Urinary bladder (tissue), 4 donors: Measurements from ENCODE around the gene VGLL4. TPM values are rescaled to one million over a fixed set of nuclear protein-coding genes. Genes with fewer than 3 reads are reported as not detected.

Source experiments
- DNase-seq: peaks from one replicate; pipeline ENCODE4 v3.0.0-alpha.2; 2015; ENCODE audit errors: extremely low spot score
- H3K27ac ChIP-seq: one replicate; pipeline ENCODE4 v1.5.1; 2013; ENCODE audit warnings: low read depth, mild to moderate bottlenecking, moderate library complexity
- H3K36me3 ChIP-seq: one replicate; pipeline ENCODE4 v1.6.1; 2013; ENCODE audit warnings: mild to moderate bottlenecking, moderate library complexity; ENCODE audit not compliant: insufficient read depth
- H3K4me1 ChIP-seq: one replicate; pipeline ENCODE4 v1.6.1; 2013; ENCODE audit warnings: mild to moderate bottlenecking, moderate library complexity; ENCODE audit not compliant: insufficient read depth
- H3K4me3 ChIP-seq: one replicate; pipeline ENCODE4 v1.5.1; 2013; ENCODE audit warnings: low read depth, low read length
- WGBS: extraction: QIAGEN DNeasy Blood & Tissue Kit; methylation state at CpG from one replicate; pipeline ENCODE4 v1.1.7; 2013; 5-methylcytosine and 5-hydroxymethylcytosine counted together
- polyA plus RNA-seq: library from polyadenylated mRNA; stranded (reverse); fragments of 200-250 nt; gene quantifications from one replicate; pipeline ENCODE4 v1.2.3, GENCODE V29; 2013
- total RNA-seq: library from RNA; depleted of rRNA; stranded (reverse); fragments of >200 nt; gene quantifications from one replicate; pipeline ENCODE4 v1.2.3, GENCODE V29; 2014
- donor health status: healthy with polysubstance abuse.
- donor health status: healthy.

Gene VGLL4
- total and polyA plus RNA-seq, 2 donors: 42.3 to 77.1 TPM

DNA sequence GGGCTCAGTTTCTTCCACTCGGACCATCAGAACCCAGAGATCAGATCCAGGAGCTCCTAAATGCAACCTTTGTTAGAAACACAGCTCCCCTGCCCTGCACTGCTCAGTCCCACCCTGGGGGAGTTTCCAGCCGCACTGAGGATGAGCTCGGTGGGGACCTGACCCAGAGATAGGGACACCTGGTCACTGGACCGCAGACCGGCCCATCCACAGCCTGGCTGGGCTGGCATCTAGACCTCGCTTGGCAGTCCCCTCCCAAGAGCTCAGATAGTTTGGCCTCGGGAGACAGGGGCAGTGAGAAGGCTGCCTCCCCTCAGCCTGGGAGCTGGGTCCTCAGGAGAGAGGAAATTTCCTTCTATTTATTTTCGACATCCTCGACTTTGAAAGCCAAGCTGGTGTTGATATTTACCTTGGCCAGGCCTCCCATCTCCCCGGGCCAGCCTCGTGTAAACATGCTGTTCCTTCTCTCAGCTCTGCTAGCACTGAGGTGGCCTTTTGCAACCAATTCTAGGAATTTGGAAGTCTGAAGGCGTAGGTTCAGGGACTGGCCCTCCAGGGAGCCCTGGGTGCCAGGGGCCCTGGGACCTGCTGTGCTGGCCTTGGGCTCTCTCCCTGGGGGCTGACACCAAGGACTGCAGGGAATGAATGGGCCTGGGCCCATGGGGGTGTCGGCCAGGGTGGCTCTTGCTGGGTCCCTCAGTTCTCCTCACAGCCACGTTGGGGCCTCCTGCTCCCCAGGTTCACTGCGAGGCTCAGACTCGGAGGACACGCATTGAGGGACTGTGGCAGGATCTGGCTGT, 90.1 kb downstream of the VGLL4 start:
- no peaks in the 10 kb centered on the region for H3K36me3 ChIP-seq
- H3K27ac ChIP-seq: peak overlapping the region; percentile 44
- DNase-seq: no peak
- 59% methylated on average over 17 of the region's 17 CpGs for WGBS
- no peaks in the 10 kb centered on the region for H3K4me1 ChIP-seq
- no peak overlapping the region for H3K4me3 ChIP-seq

DNA sequence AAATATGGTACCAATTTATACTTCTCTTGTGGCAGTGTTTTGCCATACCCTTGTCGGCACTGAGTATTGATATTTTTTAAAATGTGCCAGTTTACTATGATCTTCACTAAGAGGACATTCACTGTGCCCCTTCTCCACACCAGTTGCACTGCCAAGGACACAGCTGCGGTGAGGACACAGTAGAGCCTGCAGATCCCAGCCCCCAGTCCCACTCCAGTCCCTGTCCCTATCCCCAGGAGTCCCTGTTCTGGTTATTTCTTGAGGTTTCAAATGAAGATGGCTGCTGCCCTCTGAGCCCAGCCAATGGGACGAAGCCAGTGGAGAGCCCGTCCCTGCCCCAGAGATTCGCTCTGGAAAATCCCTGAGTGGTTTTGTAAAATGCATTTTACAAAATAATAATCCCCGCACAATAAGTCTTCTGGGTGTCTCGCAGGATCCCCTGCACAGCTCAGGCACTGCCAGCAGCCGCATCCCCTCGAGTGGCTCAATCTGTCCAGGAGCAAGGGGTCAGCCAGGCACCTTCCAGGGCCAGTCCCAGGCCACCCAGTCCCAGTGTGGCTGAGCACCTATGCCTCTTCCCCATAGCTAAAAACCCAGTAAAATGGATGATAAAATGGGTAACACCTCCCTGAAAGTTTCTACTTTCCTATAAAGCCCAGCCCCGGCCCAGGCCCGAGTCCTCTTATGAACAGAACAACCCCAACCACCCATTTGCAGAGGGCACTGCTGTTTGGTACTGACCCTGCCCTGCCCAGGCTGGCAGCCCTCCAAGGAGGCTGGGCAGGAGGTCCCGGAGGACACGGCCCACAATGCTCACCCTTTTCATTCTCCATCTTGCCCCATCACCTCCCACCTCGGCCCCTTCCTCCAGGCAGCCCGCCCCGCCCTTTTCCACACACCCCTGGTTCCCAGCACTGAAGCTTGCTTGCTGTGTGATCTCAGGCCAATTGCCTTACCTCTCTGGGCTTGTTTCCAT, 91.1 kb downstream of the VGLL4 start:
- Histone ChIP-seq H3K4me1 (no peaks in the 10 kb centered on the region), H3K27ac (no peak overlapping the region), H3K4me3 (no peak overlapping the region), H3K36me3 (no peaks in the 10 kb centered on the region)
- no peak for DNase-seq
- 94% methylated on average over 16 of the region's 16 CpGs for WGBS

- WGBS: 80% methylated on average over 17 of the region's 17 CpGs
- Histone ChIP-seq H3K27ac (no peak overlapping the region), H3K4me3 (no peak overlapping the region), H3K4me1 (no peaks in the 10 kb centered on the region), H3K36me3 (no peaks in the 10 kb centered on the region)
- DNase-seq: no peak
Measured at GRCh38 chr3:11551036-11551435, 92.7 kb downstream of the VGLL4 start.

DNA sequence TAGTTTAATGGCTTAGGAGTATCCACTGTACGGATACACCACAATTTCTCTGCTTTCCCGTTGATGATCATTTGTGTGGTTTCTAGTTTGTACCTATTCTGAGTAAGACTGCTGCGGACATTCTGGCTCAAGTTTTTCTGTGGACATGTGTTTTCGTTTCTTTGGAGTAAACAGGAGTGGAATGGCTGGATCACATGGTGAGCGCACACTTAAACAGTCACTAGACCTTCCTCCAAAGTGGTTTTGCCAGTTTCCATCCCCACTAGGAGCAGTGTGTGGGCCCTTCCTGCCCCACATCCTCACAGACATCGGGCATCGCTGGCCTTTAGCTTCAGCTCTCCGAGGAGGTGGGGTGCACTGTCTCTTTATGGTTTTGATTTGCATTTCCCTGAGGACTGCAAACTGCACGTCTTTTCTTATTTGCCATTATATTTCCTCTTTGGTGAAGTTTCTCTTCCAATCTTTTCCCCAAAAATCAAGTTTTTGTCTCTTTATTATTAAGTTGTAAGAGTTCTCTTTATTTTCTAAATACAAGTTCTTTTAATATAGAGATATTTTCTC, 94.1 kb downstream of the VGLL4 start:
- 80% methylated on average over 9 of the region's 9 CpGs for WGBS
- Histone ChIP-seq H3K4me3 (no peak overlapping the region), H3K4me1 (no peaks in the 10 kb centered on the region), H3K27ac (no peak overlapping the region), H3K36me3 (no peaks in the 10 kb centered on the region)
- DNase-seq: no peak

DNA sequence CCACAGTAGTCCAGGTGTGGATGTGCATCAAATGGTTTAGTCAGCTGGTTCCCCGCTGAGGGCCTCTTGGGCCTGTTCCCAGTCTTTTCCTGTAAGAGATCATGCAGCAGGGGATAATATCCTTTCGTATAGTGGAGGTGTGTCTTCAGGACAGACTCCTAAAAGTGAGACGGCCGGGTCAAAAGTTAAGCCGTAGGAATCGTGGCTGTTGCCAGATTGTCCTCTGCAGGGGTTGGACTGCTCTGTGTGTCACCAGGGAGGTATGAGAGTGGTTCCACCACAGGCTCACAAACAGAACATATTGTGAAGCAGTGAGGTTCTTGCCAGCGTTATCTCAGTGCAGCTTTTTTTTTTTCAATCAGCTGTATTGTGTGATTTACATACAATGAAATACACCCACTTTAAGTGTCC, 95.0 kb downstream of the VGLL4 start:
- DNase-seq: no peak
- 33% methylated on average over 7 of the region's 7 CpGs for WGBS
- H3K36me3 ChIP-seq: no peaks in the 10 kb centered on the region
- H3K27ac ChIP-seq: no peak overlapping the region
- no peak overlapping the region for H3K4me3 ChIP-seq
- no peaks in the 10 kb centered on the region for H3K4me1 ChIP-seq

DNA sequence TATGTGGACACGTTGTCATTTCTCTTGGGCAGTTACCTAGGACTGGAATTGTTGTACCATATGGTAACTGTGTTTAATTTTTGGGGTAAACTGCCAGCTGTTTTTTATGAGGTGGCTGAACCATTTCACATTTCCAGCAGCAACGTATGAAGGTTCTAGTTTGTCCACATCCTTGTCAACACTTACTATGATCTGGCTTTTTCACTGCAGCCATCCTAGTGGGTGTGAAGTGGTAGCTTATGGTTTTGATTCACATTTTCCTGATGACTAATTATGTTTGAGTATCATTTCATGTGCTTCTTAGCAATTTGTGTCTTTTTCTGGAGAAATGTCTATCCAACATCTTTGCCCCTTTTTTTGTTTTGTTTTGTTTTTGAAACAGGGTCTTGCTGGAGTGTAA, 96.2 kb downstream of the VGLL4 start:
- no peak overlapping the region for H3K4me3 ChIP-seq
- WGBS: 69% methylated on average over 2 of the region's 2 CpGs
- no peak for DNase-seq
- H3K36me3 ChIP-seq: no peaks in the 10 kb centered on the region
- no peak overlapping the region for H3K27ac ChIP-seq
- H3K4me1 ChIP-seq: no peaks in the 10 kb centered on the region

DNA sequence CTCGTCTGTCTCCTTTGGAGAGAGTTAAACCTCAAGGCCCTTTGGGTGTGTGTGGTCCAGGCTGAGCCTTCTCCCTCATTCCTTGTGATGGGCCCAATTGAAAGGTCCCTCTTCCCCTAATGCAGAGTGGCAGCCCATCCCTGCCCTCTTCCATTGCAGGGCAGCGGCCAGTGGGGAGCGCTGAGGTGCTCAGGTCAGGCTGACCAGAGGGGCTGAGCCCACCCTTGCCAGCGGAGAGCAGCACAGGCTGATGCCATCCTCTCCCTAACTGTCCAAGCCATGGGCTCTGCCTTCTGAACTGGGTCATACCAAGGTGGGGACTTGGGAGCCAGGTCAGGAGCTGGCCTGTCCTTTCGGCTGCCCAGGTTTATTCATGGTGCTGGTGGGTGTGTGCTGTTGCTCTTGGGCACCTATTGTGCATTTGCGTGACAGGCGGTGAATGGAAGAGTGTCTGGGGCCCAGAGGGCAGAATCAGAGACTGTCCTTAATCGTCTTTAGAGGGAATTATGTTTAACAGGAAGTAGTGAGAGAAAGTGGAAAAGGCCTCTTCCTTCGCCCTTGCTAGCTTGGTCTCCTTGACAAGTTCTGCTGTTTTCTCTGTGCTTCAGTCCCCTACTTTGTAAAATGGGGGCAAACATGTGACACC, 96.9 kb downstream of the VGLL4 start:
- no peak overlapping the region for H3K27ac ChIP-seq

GRCh38 chr3:11545186-11545851, 98.4 kb downstream of the VGLL4 start:
- no peak overlapping the region for H3K4me3 ChIP-seq
- no peaks in the 10 kb centered on the region for H3K36me3 ChIP-seq
- no peak for DNase-seq
- no peaks in the 10 kb centered on the region for H3K4me1 ChIP-seq
- WGBS: 52% methylated on average over 16 of the region's 16 CpGs
- H3K27ac ChIP-seq: no peak overlapping the region

More for the DNA sequence above, 96.9 kb downstream of the VGLL4 start:
- WGBS: 95% methylated on average over 9 of the region's 9 CpGs
- DNase-seq: no peak
- Histone ChIP-seq H3K4me3 (no peak overlapping the region), H3K36me3 (no peaks in the 10 kb centered on the region), H3K4me1 (no peaks in the 10 kb centered on the region)

GRCh38 chr3:11544412-11545181, 99.1 kb downstream of the VGLL4 start:
- no peaks in the 10 kb centered on the region for H3K36me3 ChIP-seq
- DNase-seq: no peak
- 55% methylated on average over 17 of the region's 17 CpGs for WGBS
- H3K27ac ChIP-seq: peak overlapping the region; percentile 28
- no peak overlapping the region for H3K4me3 ChIP-seq
- H3K4me1 ChIP-seq: no peaks in the 10 kb centered on the region

DNA sequence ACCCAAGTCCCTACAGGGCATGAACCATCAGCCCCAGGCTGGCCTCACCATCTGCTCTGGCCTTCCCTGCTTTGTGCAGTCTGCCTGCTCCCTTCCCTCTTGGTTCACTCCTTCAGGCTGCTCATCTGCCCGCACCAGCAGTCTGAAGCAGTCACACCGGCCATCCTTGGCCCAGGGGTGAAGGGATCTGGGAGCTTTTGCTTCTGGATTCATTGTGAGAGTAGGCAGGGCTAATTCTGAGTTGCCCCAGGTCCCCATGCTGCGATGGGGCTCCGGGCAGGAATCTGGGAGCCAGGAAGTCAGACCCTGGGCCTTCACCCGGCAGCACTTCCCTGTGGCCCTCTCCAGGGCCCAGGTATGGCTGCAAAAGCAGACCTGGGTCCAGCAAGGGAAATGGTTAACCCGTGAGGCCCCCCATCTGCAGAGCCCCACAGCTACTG, 99.7 kb downstream of the VGLL4 start:
- no peak for DNase-seq
- Histone ChIP-seq H3K4me3 (no peak overlapping the region), H3K36me3 (no peaks in the 10 kb centered on the region), H3K27ac (peak overlapping the region; percentile 28), H3K4me1 (no peaks in the 10 kb centered on the region)
- 90% methylated on average over 6 of the region's 6 CpGs for WGBS

DNA sequence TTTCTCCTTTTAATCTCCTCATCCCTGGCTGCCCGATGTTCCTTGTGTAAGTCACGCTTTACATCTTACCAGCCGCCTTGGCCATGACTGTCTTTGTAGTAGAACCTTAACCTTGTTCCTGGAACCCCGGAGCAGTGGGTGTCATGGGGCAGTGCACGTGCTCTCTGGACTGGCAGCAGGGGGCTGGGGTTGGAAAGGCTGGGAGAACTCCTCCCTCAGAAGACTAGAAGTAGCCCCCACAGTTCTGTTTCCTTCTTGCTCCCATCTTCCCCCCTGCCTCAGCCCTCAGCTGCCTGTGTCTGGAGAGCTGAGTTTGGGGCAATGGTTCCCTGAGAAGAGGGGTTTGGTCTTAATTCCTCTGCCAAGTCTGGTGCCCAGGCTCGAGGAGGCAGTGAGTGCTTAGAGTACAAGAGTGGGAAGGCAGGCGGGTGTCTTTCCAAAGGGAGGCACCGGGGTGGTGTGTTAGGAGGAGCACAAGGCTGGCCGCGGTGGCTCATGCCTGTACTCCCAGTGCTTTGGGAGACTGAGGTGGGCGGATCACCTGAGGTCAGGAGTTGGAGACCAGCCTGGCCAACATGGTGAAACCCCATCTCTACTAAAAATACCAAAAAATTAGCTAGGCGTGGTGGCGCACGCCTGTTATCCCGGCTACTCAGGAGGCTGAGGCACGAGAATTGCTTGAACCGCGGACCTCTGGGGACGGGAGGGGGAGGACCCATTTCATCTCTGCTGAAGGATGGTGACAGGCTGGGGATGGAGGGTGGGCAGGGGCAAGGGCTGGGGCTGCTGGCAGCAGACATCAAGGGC, 100.4 kb downstream of the VGLL4 start:
- Histone ChIP-seq H3K4me3 (no peak overlapping the region), H3K36me3 (no peaks in the 10 kb centered on the region), H3K27ac (no peak overlapping the region), H3K4me1 (no peaks in the 10 kb centered on the region)
- DNase-seq: no peak
- WGBS: 98% methylated on average over 19 of the region's 19 CpGs

DNA sequence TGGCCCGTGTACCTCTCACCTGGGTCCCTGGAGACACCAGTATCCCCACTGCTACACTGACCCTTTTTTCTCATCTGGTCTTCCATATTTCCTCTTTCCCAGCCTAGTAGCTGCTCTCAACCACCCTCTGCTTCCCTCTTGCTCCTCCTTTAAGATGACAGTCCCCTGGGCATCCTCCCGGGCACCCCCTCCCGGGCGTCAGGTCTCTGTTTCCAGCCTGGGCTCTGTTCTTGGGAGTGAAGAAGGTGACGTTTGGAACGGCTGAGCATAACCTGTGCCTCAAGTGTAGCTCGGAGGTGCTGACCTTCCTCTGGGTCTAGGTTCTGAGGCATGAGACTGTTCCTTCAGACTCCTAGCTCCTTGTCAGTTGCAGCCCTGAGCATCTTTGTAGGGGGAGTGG, 101.2 kb downstream of the VGLL4 start:
- Histone ChIP-seq H3K4me1 (no peaks in the 10 kb centered on the region), H3K36me3 (no peaks in the 10 kb centered on the region), H3K27ac (no peak overlapping the region), H3K4me3 (no peak overlapping the region)
- WGBS: 89% methylated on average over 7 of the region's 7 CpGs
- DNase-seq: no peak
